ENCODE data around the gene INTS4. TPM values are rescaled to one million over a fixed set of nuclear protein-coding genes. Genes with fewer than 3 reads are reported as not detected.
"Not testable (repeated sequence)": the region's sequence is repeated elsewhere in the genome, so short reads cannot be mapped to it uniquely, and the experiment has no call there.

Gene INTS4
- total RNA-seq, 1 donor from 2014 or later, result 40.9 TPM

GRCh38 chr11:77854838-77855237, 139.6 kb downstream of the INTS4 start:
- no peak for DNase-seq (ENCODE audit: low spot score)
- peaks cover 8% of the 10 kb centered on the region for H3K27me3 Mint-ChIP-seq (ENCODE audit: unreplicated experiment)
- no peaks in the 10 kb centered on the region for H3K4me1 Mint-ChIP-seq (ENCODE audit: unreplicated experiment)
- peaks cover 63% of the 10 kb centered on the region for H3K36me3 Mint-ChIP-seq (ENCODE audit: low read depth, unreplicated experiment)
- TF ChIP-seq CTCF (IDR thresholded peaks at IDR 0.05; ENCODE audit: unreplicated experiment), result no peak
- no peak overlapping the region for H3K27ac Mint-ChIP-seq (ENCODE audit: unreplicated experiment)
- peaks cover 15% of the 10 kb centered on the region for H3K9me3 Mint-ChIP-seq (ENCODE audit: unreplicated experiment)
- H3K4me3 Mint-ChIP-seq (ENCODE audit: unreplicated experiment), result no peak overlapping the region

GRCh38 chr11:77851503-77851902, 143.0 kb downstream of the INTS4 start:
- H3K4me1 Mint-ChIP-seq (ENCODE audit: unreplicated experiment), result no peaks in the 10 kb centered on the region
- peaks cover 49% of the 10 kb centered on the region for H3K36me3 Mint-ChIP-seq (ENCODE audit: low read depth, unreplicated experiment)
- peaks cover 4% of the 10 kb centered on the region for H3K27me3 Mint-ChIP-seq (ENCODE audit: unreplicated experiment)
- H3K4me3 Mint-ChIP-seq (ENCODE audit: unreplicated experiment), result no peak overlapping the region
- TF ChIP-seq CTCF (IDR thresholded peaks at IDR 0.05; ENCODE audit: unreplicated experiment), result no peak
- H3K27ac Mint-ChIP-seq (ENCODE audit: unreplicated experiment), result no peak overlapping the region
- H3K9me3 Mint-ChIP-seq (ENCODE audit: unreplicated experiment), result peaks cover 13% of the 10 kb centered on the region
- DNase-seq (ENCODE audit: low spot score), result no peak

- Mint-ChIP-seq H3K4me3 (ENCODE audit: unreplicated experiment) (peak overlapping the region; percentile 28), H3K36me3 (ENCODE audit: low read depth, unreplicated experiment) (peaks cover 45% of the 10 kb centered on the region)
- H3K4me1 Mint-ChIP-seq (ENCODE audit: unreplicated experiment); DNase-seq (ENCODE audit: low spot score); H3K9me3 Mint-ChIP-seq (ENCODE audit: unreplicated experiment); H3K27me3 Mint-ChIP-seq (ENCODE audit: unreplicated experiment); H3K27ac Mint-ChIP-seq (ENCODE audit: unreplicated experiment): not testable (repeated sequence)
These were observed 150.8 kb downstream of the INTS4 start for GRCh38 chr11:77843700-77844099.

GRCh38 chr11:77842441-77843121, 151.9 kb downstream of the INTS4 start:
- no peaks in the 10 kb centered on the region for H3K4me1 Mint-ChIP-seq (ENCODE audit: unreplicated experiment)
- TF ChIP-seq CTCF (IDR thresholded peaks at IDR 0.05; ENCODE audit: unreplicated experiment), result no peak
- no peak for DNase-seq (ENCODE audit: low spot score)
- H3K4me3 Mint-ChIP-seq (ENCODE audit: unreplicated experiment), result no peak overlapping the region
- H3K27me3 Mint-ChIP-seq (ENCODE audit: unreplicated experiment), result peaks cover 3% of the 10 kb centered on the region
- no peak overlapping the region for H3K27ac Mint-ChIP-seq (ENCODE audit: unreplicated experiment)
- peaks cover 6% of the 10 kb centered on the region for H3K9me3 Mint-ChIP-seq (ENCODE audit: unreplicated experiment)
- H3K36me3 Mint-ChIP-seq (ENCODE audit: low read depth, unreplicated experiment), result peaks cover 45% of the 10 kb centered on the region

GRCh38 chr11:77833302-77833701, 161.2 kb downstream of the INTS4 start:
- H3K9me3 Mint-ChIP-seq (ENCODE audit: unreplicated experiment), result no peaks in the 10 kb centered on the region
- no peaks in the 10 kb centered on the region for H3K27me3 Mint-ChIP-seq (ENCODE audit: unreplicated experiment)
- DNase-seq (ENCODE audit: low spot score), result no peak
- H3K36me3 Mint-ChIP-seq (ENCODE audit: low read depth, unreplicated experiment), result peaks cover 10% of the 10 kb centered on the region
- H3K4me1 Mint-ChIP-seq (ENCODE audit: unreplicated experiment), result no peaks in the 10 kb centered on the region
- no peak overlapping the region for H3K27ac Mint-ChIP-seq (ENCODE audit: unreplicated experiment)
- TF ChIP-seq CTCF (IDR thresholded peaks at IDR 0.05; ENCODE audit: unreplicated experiment), result no peak
- no peak overlapping the region for H3K4me3 Mint-ChIP-seq (ENCODE audit: unreplicated experiment)
